ENCODE data around the gene AGXT2. TPM values are rescaled to one million over a fixed set of nuclear protein-coding genes. Genes with fewer than 3 reads are reported as not detected.

Gene AGXT2
- total RNA-seq, 1 experiment from 2014 or later: not detected

DNA sequence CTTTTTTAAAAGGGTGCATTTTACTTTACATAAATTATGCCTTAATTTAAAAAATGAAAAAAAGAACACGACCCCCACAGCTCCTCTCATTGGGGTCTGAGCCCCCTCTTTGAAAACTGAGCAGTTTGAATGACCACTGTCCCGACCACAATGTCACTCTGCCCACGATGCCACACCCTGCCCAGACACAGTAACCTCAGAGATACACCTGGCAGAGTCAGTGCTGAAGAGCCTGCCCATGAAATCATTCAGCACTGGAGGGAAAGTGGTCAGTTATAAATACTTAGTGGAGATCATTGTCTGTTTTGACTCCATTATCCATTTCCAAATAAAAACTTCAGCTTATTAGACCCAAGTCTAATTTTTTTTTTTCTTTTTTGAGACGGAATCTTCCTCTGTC is 69.1 kb downstream of the AGXT2 start:
- H2BK120ac ChIP-seq (ENCODE audit: low read depth, low read length, poor library complexity, severe bottlenecking): no peak overlapping the region
- no peak overlapping the region for H3T11ph ChIP-seq (ENCODE audit: low read length)
- H3K4me1 Mint-ChIP-seq: peaks cover 10 to 23% of the 10 kb centered on the region in 2 experiments
- DNase-seq: no peak
- H3K36me3 Mint-ChIP-seq (ENCODE audit: insufficient read depth in 1 of 3, low read depth in 3 of 3): peaks cover 0 to 11% (median 0%) of the 10 kb centered on the region in 3 experiments; a peak in 1 of 7 replicates
- TF ChIP-seq, protein P1, sequence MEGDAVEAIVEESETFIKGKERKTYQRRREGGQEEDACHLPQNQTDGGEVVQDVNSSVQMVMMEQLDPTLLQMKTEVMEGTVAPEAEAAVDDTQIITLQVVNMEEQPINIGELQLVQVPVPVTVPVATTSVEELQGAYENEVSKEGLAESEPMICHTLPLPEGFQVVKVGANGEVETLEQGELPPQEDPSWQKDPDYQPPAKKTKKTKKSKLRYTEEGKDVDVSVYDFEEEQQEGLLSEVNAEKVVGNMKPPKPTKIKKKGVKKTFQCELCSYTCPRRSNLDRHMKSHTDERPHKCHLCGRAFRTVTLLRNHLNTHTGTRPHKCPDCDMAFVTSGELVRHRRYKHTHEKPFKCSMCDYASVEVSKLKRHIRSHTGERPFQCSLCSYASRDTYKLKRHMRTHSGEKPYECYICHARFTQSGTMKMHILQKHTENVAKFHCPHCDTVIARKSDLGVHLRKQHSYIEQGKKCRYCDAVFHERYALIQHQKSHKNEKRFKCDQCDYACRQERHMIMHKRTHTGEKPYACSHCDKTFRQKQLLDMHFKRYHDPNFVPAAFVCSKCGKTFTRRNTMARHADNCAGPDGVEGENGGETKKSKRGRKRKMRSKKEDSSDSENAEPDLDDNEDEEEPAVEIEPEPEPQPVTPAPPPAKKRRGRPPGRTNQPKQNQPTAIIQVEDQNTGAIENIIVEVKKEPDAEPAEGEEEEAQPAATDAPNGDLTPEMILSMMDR (conservative IDR thresholded peaks at IDR 0.05): no peak
- no peaks in the 10 kb centered on the region for H3K79me1 ChIP-seq (ENCODE audit: insufficient read depth, low read depth, low read length, poor library complexity, severe bottlenecking)
- H3K9me3 ChIP-seq (ENCODE audit: control insufficient read depth, low read depth, low read length): no peaks in the 10 kb centered on the region
- no peaks in the 10 kb centered on the region for H3K79me2 ChIP-seq (ENCODE audit: insufficient read depth, low read length)
- no peak overlapping the region for H3K14ac ChIP-seq (ENCODE audit: insufficient read depth, low read length)
- H4K8ac ChIP-seq (replicated peaks; ENCODE audit: insufficient read length, low read depth, low read length): no peak overlapping the region
- no peak overlapping the region for H2BK20ac ChIP-seq (ENCODE audit: low read depth, low read length, poor library complexity, severe bottlenecking)
- no peak overlapping the region for H3K4ac ChIP-seq (ENCODE audit: low read depth, low read length)
- no peak overlapping the region for H2BK15ac ChIP-seq (ENCODE audit: low read depth, low read length)
- H4K5ac ChIP-seq (ENCODE audit: insufficient read length, low read depth, low read length): no peak overlapping the region
- H3K27ac ChIP-seq (ENCODE audit: insufficient read length, low read depth, low read length): no peak overlapping the region
- no peak overlapping the region for H2AK5ac ChIP-seq (ENCODE audit: insufficient read length, low read length)
- H3K9me3 Mint-ChIP-seq: peaks cover 3 to 11% of the 10 kb centered on the region in 2 experiments; a peak in 2 of 5 replicates
- H4K20me1 ChIP-seq (ENCODE audit: control insufficient read depth, insufficient read depth, insufficient read length): no peaks in the 10 kb centered on the region
- no peak overlapping the region for H3K23ac ChIP-seq (ENCODE audit: insufficient read length, low read depth, low read length)
- H3K4me2 ChIP-seq (ENCODE audit: insufficient read depth, insufficient read length, low read length): no peak overlapping the region
- no peaks in the 10 kb centered on the region for H3K27me3 ChIP-seq (ENCODE audit: insufficient read depth, low read length)
- H3K18ac ChIP-seq (ENCODE audit: insufficient read length, low read depth, low read length): no peak overlapping the region
- no peak overlapping the region for H4K91ac ChIP-seq (ENCODE audit: insufficient read length, low read depth, low read length)
- H3K9ac ChIP-seq (ENCODE audit: extremely low read depth, insufficient read length, low read length): no peak overlapping the region
- no peak overlapping the region for H2BK5ac ChIP-seq (ENCODE audit: insufficient read length, low read length)
- no peak overlapping the region for H2AFZ ChIP-seq (ENCODE audit: low read length)
- H3K4me1 ChIP-seq (ENCODE audit: insufficient read depth, low read length): no peaks in the 10 kb centered on the region
- WGBS (ENCODE audit: extremely low coverage, insufficient read length, low lambda C conversion rate): no CpG with 5 or more reads among the region's 4 CpGs
- peaks cover 2% of the 10 kb centered on the region; the same call in 1 of the 2 replicates for H3K27me3 Mint-ChIP-seq (ENCODE audit: low read depth)
- no peak overlapping the region; a peak in 1 of 7 replicates for H3K27ac Mint-ChIP-seq
- no peak overlapping the region for H3K56ac ChIP-seq (ENCODE audit: insufficient read length, low read depth, low read length)
- H3K4me3 Mint-ChIP-seq: no peak overlapping the region
- H3K23me2 ChIP-seq (ENCODE audit: insufficient read length, low read depth, low read length, poor library complexity, severe bottlenecking): no peaks in the 10 kb centered on the region
- no peak overlapping the region for H2BK12ac ChIP-seq (ENCODE audit: insufficient read length, low read depth, low read length)

All from H9 (cell line).